RWPE2 (cell line): ENCODE results near the gene IRS1.

ENCODE experiments used
- ATAC-seq: fragments of 200-7000 bp; cut with Tn5 transposase; 3 replicates; pipeline ENCODE4 v1.9.1; 2021; ENCODE audit warnings: low read depth
- DNase-seq: peaks from one replicate; pipeline ENCODE4 v3.0.0-alpha.2; 2020; ENCODE audit warnings: low spot score
- H3K27ac ChIP-seq: fragments of 450-650 bp; 2 replicates; pipeline ENCODE4 v1.5.1; 2017; ENCODE audit warnings: mild to moderate bottlenecking; ENCODE audit not compliant: poor library complexity, severe bottlenecking
- H3K27me3 ChIP-seq: fragments of 250-450 bp; sonication (Bioruptor Pico); 2 replicates; pipeline ENCODE4 v1.5.1; 2021; ENCODE audit warnings: mild to moderate bottlenecking, moderate library complexity; ENCODE audit not compliant: insufficient read depth, poor library complexity, severe bottlenecking
- H3K36me3 ChIP-seq: fragments of 250-450 bp; sonication (Bioruptor Pico); 2 replicates; pipeline ENCODE4 v1.5.1; 2020; ENCODE audit warnings: low read depth, mild to moderate bottlenecking, moderate library complexity
- H3K4me1 ChIP-seq: fragments of 250-450 bp; sonication (Bioruptor Pico); 2 replicates; pipeline ENCODE4 v1.5.1; 2021; ENCODE audit warnings: mild to moderate bottlenecking, moderate library complexity; ENCODE audit not compliant: insufficient read depth, poor library complexity, severe bottlenecking
- H3K4me3 ChIP-seq: fragments of 250-450 bp; sonication (Bioruptor Pico); 2 replicates; pipeline ENCODE4 v1.5.1; 2021; ENCODE audit warnings: mild to moderate bottlenecking, moderate library complexity; ENCODE audit not compliant: severe bottlenecking
- H3K9me3 ChIP-seq: fragments of 250-450 bp; sonication (Bioruptor Pico); 2 replicates; pipeline ENCODE4 v1.5.1; 2021; ENCODE audit warnings: mild to moderate bottlenecking, moderate library complexity; ENCODE audit not compliant: severe bottlenecking
- CTCF ChIP-seq: fragments of 450-650 bp; IDR thresholded peaks from one replicate; pipeline ENCODE4 v1.5.1; 2017; ENCODE audit warnings: mild to moderate bottlenecking, moderate library complexity; ENCODE audit not compliant: poor library complexity, severe bottlenecking

The IRS1 gene

DNA sequence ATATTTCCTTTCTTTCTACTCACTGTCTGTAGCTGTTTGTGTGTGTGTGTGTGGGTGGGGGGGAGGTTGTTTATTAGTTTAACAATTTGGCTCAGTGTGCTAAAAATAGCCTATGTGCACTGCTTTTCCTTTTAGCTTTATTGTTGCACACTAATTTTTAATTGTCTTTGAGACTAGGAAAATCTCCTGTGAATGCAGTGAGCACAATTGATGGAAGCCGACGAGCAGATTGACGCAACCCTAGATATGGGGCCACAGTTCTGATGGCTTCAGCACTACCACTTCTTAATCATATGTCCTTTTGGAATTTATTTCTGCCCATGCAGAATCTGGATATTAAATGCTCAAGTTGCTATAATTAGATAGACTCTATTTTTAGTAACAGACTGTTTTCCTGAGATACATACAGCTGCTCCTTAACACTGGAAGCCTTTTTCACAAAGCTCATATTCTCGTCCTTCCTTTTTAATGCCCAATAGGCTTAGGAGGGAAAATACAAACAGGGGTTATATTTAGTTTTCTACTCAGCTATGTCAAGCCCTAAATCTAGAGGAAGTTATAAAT lies 109.1 kb downstream of the IRS1 start:
- Histone ChIP-seq H3K4me3 (no peak overlapping the region), H3K27me3 (no peaks in the 10 kb centered on the region), H3K27ac (peak overlapping the region; percentile 34), H3K4me1 (peaks cover 16% of the 10 kb centered on the region), H3K9me3 (no peaks in the 10 kb centered on the region), H3K36me3 (no peaks in the 10 kb centered on the region)
- ATAC-seq (no peak), DNase-seq (no peak)
- TF ChIP-seq CTCF = no peak

DNA sequence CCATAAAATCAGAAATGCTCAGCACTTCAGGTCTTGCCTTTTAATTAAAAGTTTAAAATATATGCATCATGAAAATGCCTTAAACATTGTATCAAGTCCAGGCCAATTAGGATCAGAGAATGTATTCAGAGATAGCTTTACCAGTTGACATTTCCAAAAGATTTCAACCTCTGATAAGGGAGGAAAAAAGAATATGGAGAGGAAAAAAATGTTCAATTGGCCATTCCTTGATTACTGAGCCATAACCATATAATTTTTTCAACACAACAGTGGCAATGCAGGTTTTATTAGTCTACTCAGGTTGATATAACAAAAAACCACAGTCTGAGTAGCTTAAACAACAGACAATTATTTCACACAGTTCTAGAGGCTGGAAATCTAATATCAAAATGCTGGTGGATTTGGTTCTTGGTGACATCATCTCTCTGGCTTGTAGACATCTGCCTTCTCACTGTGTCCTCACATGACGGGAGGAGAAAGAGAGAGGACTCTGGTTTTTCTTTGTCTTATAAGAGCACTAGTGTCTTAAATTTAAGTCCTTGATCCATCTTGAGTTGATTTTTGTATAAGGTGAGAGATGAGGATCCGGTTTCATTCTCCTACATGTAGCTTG lies 111.9 kb downstream of the IRS1 start:
- DNase-seq = no peak

DNA sequence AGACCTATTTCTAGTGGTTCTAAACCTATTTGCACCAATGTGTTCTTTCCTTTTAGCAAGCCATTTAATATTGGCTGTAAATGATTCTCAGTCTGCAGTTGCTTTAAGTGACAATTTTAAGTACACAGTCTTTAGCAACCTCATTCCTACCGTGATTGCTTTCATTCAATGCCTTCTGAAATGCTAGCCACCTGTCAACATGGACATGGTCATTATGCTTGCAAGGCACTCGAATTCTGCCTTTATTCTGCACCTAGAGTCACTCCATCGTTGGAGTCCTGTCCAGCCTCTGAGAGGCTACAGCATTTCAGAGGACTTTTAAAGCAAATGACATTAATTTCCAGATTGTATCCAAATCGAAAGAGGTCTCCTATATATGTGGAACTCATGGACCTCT lies 115.1 kb downstream of the IRS1 start:
- Histone ChIP-seq H3K27ac (no peak overlapping the region), H3K4me3 (no peak overlapping the region), H3K9me3 (no peaks in the 10 kb centered on the region), H3K27me3 (no peaks in the 10 kb centered on the region), H3K36me3 (no peaks in the 10 kb centered on the region), H3K4me1 (peaks cover 20% of the 10 kb centered on the region)
- ATAC-seq (no peak), DNase-seq (no peak)
- TF ChIP-seq CTCF = no peak

More for the DNA sequence above, 111.9 kb downstream of the IRS1 start:
- Histone ChIP-seq H3K9me3 (no peaks in the 10 kb centered on the region), H3K27me3 (no peaks in the 10 kb centered on the region), H3K4me1 (peaks cover 28% of the 10 kb centered on the region), H3K27ac (no peak overlapping the region), H3K4me3 (no peak overlapping the region), H3K36me3 (no peaks in the 10 kb centered on the region)
- TF ChIP-seq CTCF = no peak
- no peak for ATAC-seq

- no peaks in the 10 kb centered on the region for H3K36me3 ChIP-seq
- H3K27ac ChIP-seq = peak overlapping the region; percentile 47
- ATAC-seq (no peak), DNase-seq (no peak)
- H3K4me3 ChIP-seq = no peak overlapping the region
- no peaks in the 10 kb centered on the region for H3K27me3 ChIP-seq
- H3K9me3 ChIP-seq = no peaks in the 10 kb centered on the region
- no peak for TF ChIP-seq CTCF
- H3K4me1 ChIP-seq = peaks cover 20% of the 10 kb centered on the region
These were observed 115.6 kb downstream of the IRS1 start for GRCh38 chr2:226683944-226684562.

DNA sequence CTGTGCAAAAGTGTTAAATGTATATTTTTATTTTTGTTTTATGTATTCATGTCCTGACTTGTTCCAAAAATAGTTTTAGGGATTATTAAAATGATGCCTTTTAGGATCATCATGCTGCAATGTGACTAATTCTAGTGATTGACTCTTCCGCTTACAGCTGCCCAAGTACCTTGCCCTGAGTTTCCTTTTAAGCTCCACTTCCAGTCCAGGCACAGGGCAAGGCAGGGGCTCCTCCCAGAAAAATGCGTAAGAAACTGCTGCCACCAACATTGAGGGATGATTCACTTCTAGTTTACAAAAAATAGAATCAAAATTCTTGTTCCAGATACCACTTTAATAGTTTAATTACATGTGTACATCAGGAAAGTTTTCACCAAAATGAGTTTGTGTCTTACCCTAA lies 116.4 kb downstream of the IRS1 start:
- no peaks in the 10 kb centered on the region for H3K27me3 ChIP-seq
- peak overlapping the region; percentile 47 for H3K27ac ChIP-seq
- peaks cover 20% of the 10 kb centered on the region for H3K4me1 ChIP-seq
- H3K9me3 ChIP-seq = no peaks in the 10 kb centered on the region
- no peak overlapping the region for H3K4me3 ChIP-seq
- DNase-seq (no peak), ATAC-seq (peak; percentile 96)
- no peak for TF ChIP-seq CTCF
- H3K36me3 ChIP-seq = no peaks in the 10 kb centered on the region
